Ascending aorta (tissue), 2 donors: Measurements from ENCODE around the gene RCBTB2. TPM values are rescaled to one million over a fixed set of nuclear protein-coding genes. Genes with fewer than 3 reads are reported as not detected.

ENCODE experiments used
- DNase-seq, 2 donors: peaks; one replicate each; pipeline ENCODE4 v3.0.0-alpha.2; 2019; ENCODE audit warnings: low spot score in 2 of 2
- H3K27ac ChIP-seq, 2 donors: fragments of 200-600 bp; sonication (generic); one replicate each; pipeline ENCODE4 v1.5.1; 2016 to 2017; ENCODE audit warnings: mild to moderate bottlenecking in 1 of 2
- H3K27me3 ChIP-seq: fragments of 200-600 bp; sonication (generic); one replicate; pipeline ENCODE4 v1.5.1; 2017
- H3K36me3 ChIP-seq, 2 donors: fragments of 200-600 bp; sonication (generic); one replicate each; pipeline ENCODE4 v1.5.1; 2016
- H3K4me1 ChIP-seq, 2 donors: fragments of 200-600 bp; sonication (generic); one replicate each; pipeline ENCODE4 v1.5.1; 2016 to 2017; ENCODE audit warnings: mild to moderate bottlenecking in 1 of 2
- H3K4me3 ChIP-seq, 2 donors: fragments of 200-600 bp; sonication (generic); one replicate each; pipeline ENCODE4 v1.5.1; 2016 to 2017; ENCODE audit warnings: mild to moderate bottlenecking in 1 of 2
- H3K9me3 ChIP-seq, 2 donors: fragments of 200-600 bp; sonication (generic); one replicate each; pipeline ENCODE4 v1.5.1; 2016
- intact Hi-C: fragments of 100-400 bp; cut with DNase I; formaldehyde crosslinking; loops from one replicate; pipeline ENCODE4 v1.15.1; 2023
- total RNA-seq: library from RNA; depleted of rRNA; stranded (reverse); fragments of >200 nt; gene quantifications from one replicate; pipeline ENCODE4 v1.1.0, GENCODE V29; 2016
- TF ChIP-seq, protein P1 (sequence below), 3 experiments: fragments of 200-600 bp in 2 of 3; fragments of 450-650 bp in 1 of 3; sonication (generic) in 2 of 3; IDR thresholded peaks; one replicate each; pipeline ENCODE4 v1.5.1; 2016 to 2019; ENCODE audit warnings: antibody characterized with exemption in 3 of 3, mild to moderate bottlenecking in 1 of 3, moderate library complexity in 1 of 3

RCBTB2 gene
- total RNA-seq, 1 donor from 2014 or later = 1.8 TPM

GRCh38 chr13:48579165-48579918 lies 46.5 kb upstream of the RCBTB2 start:
- intact Hi-C loops = loop anchor here (5.0 kb wide), 1 partner anchor 177 kb away; no protein-coding TSS in a partner anchor
- no peaks in the 10 kb centered on the region for H3K36me3 ChIP-seq
- no peaks in the 10 kb centered on the region for H3K9me3 ChIP-seq
- no peak for DNase-seq
- H3K27me3 ChIP-seq = no peaks in the 10 kb centered on the region
- no peak overlapping the region for H3K27ac ChIP-seq
- peaks cover 0 to 10% of the 10 kb centered on the region in 2 donors for H3K4me1 ChIP-seq
- TF ChIP-seq, protein P1, sequence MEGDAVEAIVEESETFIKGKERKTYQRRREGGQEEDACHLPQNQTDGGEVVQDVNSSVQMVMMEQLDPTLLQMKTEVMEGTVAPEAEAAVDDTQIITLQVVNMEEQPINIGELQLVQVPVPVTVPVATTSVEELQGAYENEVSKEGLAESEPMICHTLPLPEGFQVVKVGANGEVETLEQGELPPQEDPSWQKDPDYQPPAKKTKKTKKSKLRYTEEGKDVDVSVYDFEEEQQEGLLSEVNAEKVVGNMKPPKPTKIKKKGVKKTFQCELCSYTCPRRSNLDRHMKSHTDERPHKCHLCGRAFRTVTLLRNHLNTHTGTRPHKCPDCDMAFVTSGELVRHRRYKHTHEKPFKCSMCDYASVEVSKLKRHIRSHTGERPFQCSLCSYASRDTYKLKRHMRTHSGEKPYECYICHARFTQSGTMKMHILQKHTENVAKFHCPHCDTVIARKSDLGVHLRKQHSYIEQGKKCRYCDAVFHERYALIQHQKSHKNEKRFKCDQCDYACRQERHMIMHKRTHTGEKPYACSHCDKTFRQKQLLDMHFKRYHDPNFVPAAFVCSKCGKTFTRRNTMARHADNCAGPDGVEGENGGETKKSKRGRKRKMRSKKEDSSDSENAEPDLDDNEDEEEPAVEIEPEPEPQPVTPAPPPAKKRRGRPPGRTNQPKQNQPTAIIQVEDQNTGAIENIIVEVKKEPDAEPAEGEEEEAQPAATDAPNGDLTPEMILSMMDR (IDR thresholded peaks at IDR 0.05) = no peak
- H3K4me3 ChIP-seq = no peak overlapping the region

DNA sequence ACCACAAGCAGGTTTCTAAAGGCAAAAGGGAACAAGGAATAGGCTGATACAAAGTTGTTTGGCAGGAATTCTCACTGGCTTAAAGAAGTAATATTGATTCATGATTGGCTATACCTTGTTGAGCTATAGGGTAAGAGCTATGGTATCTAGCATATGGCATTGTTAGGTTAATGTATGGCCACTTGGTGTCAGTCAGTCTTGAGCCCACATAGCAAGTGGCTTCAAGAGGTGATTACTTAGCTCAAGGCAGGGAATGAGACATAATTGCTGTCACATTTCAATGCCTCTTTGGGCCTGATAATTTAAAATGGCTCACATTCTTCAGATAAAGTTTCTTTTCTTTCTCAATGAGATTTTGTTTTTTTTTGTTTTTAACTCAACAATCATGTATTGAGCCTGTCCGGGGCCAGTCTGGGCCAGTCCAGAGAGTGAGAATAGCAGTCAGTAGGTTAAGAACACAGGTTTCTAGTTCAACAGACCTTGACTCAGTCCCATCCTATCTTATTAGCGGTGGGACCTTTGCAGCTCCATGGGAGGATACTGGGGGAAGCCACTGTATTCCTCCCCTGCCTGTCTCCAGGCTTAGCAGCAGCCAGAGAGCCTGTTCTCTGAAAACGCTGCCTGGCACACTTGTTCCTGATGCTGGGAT lies 45.8 kb upstream of the RCBTB2 start:
- H3K9me3 ChIP-seq = no peaks in the 10 kb centered on the region
- H3K4me1 ChIP-seq = peaks cover 0 to 10% of the 10 kb centered on the region in 2 donors
- no peaks in the 10 kb centered on the region for H3K27me3 ChIP-seq
- no peaks in the 10 kb centered on the region for H3K36me3 ChIP-seq
- DNase-seq = no peak
- intact Hi-C loops = loop anchor here (5.0 kb wide), 1 partner anchor 176 kb away; no protein-coding TSS in a partner anchor
- TF ChIP-seq, protein P1 (IDR thresholded peaks at IDR 0.05) = no peak
- H3K4me3 ChIP-seq = no peak overlapping the region
- no peak overlapping the region for H3K27ac ChIP-seq

- Histone ChIP-seq H3K9me3 (no peaks in the 10 kb centered on the region), H3K36me3 (no peaks in the 10 kb centered on the region), H3K27me3 (no peaks in the 10 kb centered on the region), H3K27ac (no peak overlapping the region), H3K4me1 (peaks cover 0 to 13% of the 10 kb centered on the region in 2 donors), H3K4me3 (no peak overlapping the region)
- TF ChIP-seq, protein P1 (IDR thresholded peaks at IDR 0.05) = no peak
- no peak for DNase-seq
- intact Hi-C loops = loop anchor here (5.0 kb wide), 1 partner anchor 174 kb away; no protein-coding TSS in a partner anchor
Measured at GRCh38 chr13:48576448-48577010, 43.6 kb upstream of the RCBTB2 start.

DNA sequence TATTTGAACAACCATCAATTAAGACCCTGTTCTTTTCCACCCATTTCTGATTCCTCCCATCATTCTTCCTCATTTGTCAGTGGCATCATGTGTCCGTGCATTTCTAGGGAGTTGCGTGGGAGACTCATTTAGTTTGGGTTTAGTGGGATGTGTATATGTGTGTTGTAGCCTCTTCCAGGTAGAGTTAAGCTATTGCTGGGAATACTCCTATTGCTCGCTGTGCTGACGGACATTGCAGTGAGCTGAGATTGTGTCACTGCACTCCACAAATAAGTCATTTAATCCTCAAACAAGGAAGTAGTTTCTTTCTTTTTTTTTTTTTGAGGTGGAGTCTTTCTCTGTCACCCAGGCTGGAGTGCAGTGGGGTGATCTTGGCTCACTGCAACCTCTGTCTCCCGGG lies 42.2 kb upstream of the RCBTB2 start:
- H3K36me3 ChIP-seq = no peaks in the 10 kb centered on the region
- no peak overlapping the region for H3K27ac ChIP-seq
- H3K4me1 ChIP-seq = peaks cover 3 to 20% of the 10 kb centered on the region in 2 donors
- no peaks in the 10 kb centered on the region for H3K9me3 ChIP-seq
- H3K4me3 ChIP-seq = no peak overlapping the region
- intact Hi-C loops = loop anchor here (5.0 kb wide), 1 partner anchor 173 kb away; no protein-coding TSS in a partner anchor
- H3K27me3 ChIP-seq = no peaks in the 10 kb centered on the region
- TF ChIP-seq, protein P1 (IDR thresholded peaks at IDR 0.05) = no peak
- no peak for DNase-seq

- no peak overlapping the region for H3K27ac ChIP-seq
- intact Hi-C loops = no loop called here
- H3K36me3 ChIP-seq = no peaks in the 10 kb centered on the region
- no peak overlapping the region for H3K4me3 ChIP-seq
- no peaks in the 10 kb centered on the region for H3K9me3 ChIP-seq
- TF ChIP-seq, protein P1 (IDR thresholded peaks at IDR 0.05) = no peak
- no peak for DNase-seq
- peaks cover 3 to 13% of the 10 kb centered on the region in 2 donors for H3K4me1 ChIP-seq
- no peaks in the 10 kb centered on the region for H3K27me3 ChIP-seq
Measured at GRCh38 chr13:48574041-48574796, 41.3 kb upstream of the RCBTB2 start.
